GM12891 (cell line): ENCODE measurements around the gene NET1.

Experiments used
- POLR2A ChIP-seq: IDR thresholded peaks from 2 replicates; pipeline ENCODE4 v1.6.1; 2011; ENCODE audit warnings: low read depth, low read length, control low read depth
- POLR2AphosphoS5 ChIP-seq: IDR thresholded peaks from 2 replicates; pipeline ENCODE4 v1.6.1; 2011; ENCODE audit warnings: low read depth, low read length, control low read depth
- TAF1 ChIP-seq: IDR thresholded peaks from 2 replicates; pipeline ENCODE4 v1.6.1; 2011; ENCODE audit warnings: low read depth, low read length, control low read depth

DNA sequence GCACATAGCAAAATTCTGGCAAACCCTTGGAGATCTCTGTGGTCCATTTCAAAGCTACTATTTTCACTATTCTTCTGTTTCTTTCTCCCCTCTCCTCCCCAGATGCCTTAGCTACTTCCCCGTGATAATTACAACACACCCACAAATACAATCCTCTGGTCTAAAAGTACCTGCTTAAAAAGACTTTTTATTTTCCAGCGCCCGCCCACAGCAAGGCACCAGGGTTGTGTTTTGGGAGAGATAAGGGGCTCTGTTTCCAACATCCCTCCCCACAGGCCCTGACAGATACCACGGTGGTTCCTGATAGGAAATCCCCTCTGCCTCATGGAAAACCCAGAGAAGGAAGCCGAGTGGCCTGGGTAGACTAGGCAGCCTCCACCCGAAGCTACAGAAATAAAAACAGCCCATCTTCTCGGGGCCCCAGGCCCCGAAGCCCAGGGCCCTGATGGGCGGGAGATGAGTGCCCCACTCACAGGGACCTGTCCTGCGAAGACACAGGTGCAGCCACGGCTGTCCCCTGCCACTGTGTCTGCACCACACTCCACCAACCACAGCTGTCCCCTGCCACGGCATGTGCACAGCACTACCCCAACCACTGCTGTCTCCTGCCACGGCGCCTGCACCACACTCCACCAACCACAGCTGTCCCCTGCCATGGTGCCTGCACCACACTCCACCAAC lies 67.3 kb downstream of the NET1 start:
- TF ChIP-seq POLR2A (no peak), TAF1 (no peak), POLR2AphosphoS5 (no peak)
